Nephron progenitor cell (in vitro differentiated cells): ENCODE results near the gene IGSF5.

Source experiments
- DNase-seq: peaks from one replicate; pipeline ENCODE4 v3.0.0; 2021
- H3K27ac Mint-ChIP-seq: 2 replicates; pipeline ENCODE4 v1.8.0; 2021; ENCODE audit warnings: mild to moderate bottlenecking, moderate library complexity, mixed read lengths
- H3K27me3 Mint-ChIP-seq: 2 replicates; pipeline ENCODE4 v1.8.0; 2021; ENCODE audit warnings: mild to moderate bottlenecking, low read depth, mixed read lengths; ENCODE audit not compliant: poor library complexity
- H3K36me3 Mint-ChIP-seq: 2 replicates; pipeline ENCODE4 v1.8.0; 2021; ENCODE audit warnings: low read depth, mixed read lengths
- H3K4me1 Mint-ChIP-seq: 2 replicates; pipeline ENCODE4 v1.8.0; 2021; ENCODE audit warnings: mixed read lengths
- H3K4me3 Mint-ChIP-seq: 2 replicates; pipeline ENCODE4 v1.8.0; 2021; ENCODE audit warnings: mild to moderate bottlenecking, moderate library complexity, mixed read lengths
- H3K9me3 Mint-ChIP-seq: 2 replicates; pipeline ENCODE4 v1.8.0; 2021; ENCODE audit warnings: mild to moderate bottlenecking, moderate library complexity, mixed read lengths
- TF ChIP-seq, protein P1 (sequence below): fragments of 200-600 bp; sonication (generic); IDR thresholded peaks from 2 replicates; pipeline ENCODE4 v1.5.0; 2021; ENCODE audit warnings: antibody characterized with exemption

IGSF5 gene

DNA sequence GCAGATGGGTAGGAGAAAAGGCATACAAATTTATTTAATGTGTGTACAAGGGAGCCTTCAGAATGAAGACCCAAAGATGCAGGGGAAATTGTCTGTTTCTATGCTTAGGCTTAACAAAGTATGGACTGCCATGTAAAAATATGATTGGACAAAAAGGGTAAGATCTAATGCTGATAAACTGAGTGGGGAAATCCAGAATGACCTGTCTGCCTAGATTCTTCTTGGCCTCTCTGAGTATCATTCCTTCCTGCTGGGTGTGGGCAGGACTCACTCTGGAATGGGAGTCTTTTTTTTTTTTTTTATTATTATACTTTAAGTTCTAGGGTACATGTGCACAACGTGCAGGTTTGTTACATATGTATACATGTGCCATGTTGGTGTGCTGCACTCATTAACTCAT is 61.0 kb downstream of the IGSF5 start:
- TF ChIP-seq, protein P1, sequence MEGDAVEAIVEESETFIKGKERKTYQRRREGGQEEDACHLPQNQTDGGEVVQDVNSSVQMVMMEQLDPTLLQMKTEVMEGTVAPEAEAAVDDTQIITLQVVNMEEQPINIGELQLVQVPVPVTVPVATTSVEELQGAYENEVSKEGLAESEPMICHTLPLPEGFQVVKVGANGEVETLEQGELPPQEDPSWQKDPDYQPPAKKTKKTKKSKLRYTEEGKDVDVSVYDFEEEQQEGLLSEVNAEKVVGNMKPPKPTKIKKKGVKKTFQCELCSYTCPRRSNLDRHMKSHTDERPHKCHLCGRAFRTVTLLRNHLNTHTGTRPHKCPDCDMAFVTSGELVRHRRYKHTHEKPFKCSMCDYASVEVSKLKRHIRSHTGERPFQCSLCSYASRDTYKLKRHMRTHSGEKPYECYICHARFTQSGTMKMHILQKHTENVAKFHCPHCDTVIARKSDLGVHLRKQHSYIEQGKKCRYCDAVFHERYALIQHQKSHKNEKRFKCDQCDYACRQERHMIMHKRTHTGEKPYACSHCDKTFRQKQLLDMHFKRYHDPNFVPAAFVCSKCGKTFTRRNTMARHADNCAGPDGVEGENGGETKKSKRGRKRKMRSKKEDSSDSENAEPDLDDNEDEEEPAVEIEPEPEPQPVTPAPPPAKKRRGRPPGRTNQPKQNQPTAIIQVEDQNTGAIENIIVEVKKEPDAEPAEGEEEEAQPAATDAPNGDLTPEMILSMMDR = no peak
- H3K9me3 Mint-ChIP-seq = peaks cover 7% of the 10 kb centered on the region
- H3K4me3 Mint-ChIP-seq = no peak overlapping the region
- H3K27me3 Mint-ChIP-seq = peaks cover 4% of the 10 kb centered on the region
- DNase-seq = no peak
- no peak overlapping the region for H3K27ac Mint-ChIP-seq
- no peaks in the 10 kb centered on the region for H3K36me3 Mint-ChIP-seq
- H3K4me1 Mint-ChIP-seq = no peaks in the 10 kb centered on the region

DNA sequence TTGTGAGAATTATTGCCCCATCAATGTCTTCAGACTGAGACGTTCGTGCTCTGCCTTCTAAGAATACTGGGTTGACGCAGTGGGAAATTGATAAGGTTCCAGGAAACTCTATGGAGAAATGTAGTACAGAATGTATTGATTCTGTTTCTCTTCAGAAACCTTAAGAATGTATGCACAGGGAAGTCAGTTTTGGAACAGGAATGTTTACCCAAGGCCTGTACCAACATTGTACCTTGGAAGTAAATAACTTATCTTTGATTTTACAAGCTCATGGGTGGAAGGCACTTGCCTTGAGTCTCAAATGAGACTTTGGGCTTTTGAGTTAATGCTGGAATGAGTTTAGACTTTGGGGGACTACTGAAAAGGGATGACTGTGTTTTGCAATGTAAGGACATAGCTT is 62.8 kb downstream of the IGSF5 start:
- Mint-ChIP-seq H3K4me3 (no peak overlapping the region), H3K36me3 (no peaks in the 10 kb centered on the region), H3K27ac (no peak overlapping the region), H3K4me1 (no peaks in the 10 kb centered on the region), H3K9me3 (peaks cover 9% of the 10 kb centered on the region), H3K27me3 (peaks cover 4% of the 10 kb centered on the region)
- no peak for DNase-seq
- TF ChIP-seq, protein P1 = no peak

DNA sequence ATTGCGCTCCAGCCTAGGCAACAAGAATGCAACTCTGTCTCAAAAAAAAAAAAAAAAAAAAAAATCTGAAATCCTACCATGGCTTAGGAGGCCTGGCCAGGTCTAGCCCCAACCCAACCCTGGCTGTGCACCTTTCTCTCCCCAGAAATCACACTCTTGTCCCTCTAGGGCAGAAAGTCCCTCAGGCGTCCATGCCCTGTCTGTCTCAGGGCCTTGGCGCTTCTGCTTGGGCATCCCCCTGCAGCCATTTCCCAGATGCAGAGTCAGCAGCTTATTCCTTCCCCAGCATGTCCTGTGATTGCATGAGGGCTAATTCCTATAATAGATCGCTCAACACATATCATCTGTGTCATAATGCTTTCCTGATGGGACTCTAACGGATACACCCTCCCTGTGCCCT is 65.0 kb downstream of the IGSF5 start:
- H3K4me1 Mint-ChIP-seq = no peaks in the 10 kb centered on the region
- TF ChIP-seq, protein P1 = no peak
- no peak for DNase-seq
- no peak overlapping the region for H3K4me3 Mint-ChIP-seq
- H3K27me3 Mint-ChIP-seq = peaks cover 4% of the 10 kb centered on the region
- no peak overlapping the region for H3K27ac Mint-ChIP-seq
- peaks cover 5% of the 10 kb centered on the region for H3K9me3 Mint-ChIP-seq
- no peaks in the 10 kb centered on the region for H3K36me3 Mint-ChIP-seq

DNA sequence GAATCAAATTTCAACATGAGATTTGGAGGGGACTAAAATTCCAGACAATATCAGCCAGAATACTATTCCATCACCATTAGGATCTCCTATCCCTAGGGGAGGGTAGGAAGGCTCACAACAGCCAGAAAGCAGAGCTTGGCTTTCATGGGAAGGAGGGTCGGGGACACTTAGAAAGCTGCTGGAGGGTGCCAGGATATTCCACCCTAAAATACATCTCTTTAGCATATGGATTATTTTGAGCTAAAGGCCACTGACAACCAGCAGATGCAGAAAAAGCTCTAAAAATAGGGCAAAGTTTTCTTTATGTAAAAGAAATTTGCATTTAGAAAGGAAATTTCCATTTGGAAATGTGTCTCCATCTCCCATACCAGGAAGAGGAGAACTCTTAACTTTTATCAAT is 68.0 kb downstream of the IGSF5 start:
- H3K4me1 Mint-ChIP-seq = no peaks in the 10 kb centered on the region
- no peaks in the 10 kb centered on the region for H3K36me3 Mint-ChIP-seq
- H3K27ac Mint-ChIP-seq = no peak overlapping the region
- H3K9me3 Mint-ChIP-seq = peaks cover 5% of the 10 kb centered on the region
- H3K4me3 Mint-ChIP-seq = no peak overlapping the region
- no peak for DNase-seq
- TF ChIP-seq, protein P1 = no peak
- peaks cover 5% of the 10 kb centered on the region for H3K27me3 Mint-ChIP-seq

DNA sequence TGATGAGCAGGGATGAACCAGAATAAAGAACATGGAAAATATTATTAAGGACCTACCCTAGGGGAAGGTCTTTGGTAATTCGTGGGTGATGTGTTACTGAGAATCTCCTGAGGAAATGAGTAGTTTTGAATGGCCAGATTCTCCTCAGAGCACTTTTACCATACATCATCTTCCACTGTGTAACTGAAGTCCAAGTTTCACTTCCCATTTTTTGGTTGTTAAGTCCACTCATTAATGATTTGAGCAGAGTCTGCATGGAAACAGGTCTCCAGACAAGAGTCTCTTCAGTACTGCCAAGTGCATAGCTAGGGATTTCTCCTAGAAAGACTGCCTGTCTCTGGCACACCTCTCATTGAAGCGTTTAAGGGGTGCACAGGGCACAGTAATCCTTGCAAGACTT is 73.6 kb downstream of the IGSF5 start:
- Mint-ChIP-seq H3K4me3 (no peak overlapping the region), H3K27ac (no peak overlapping the region), H3K9me3 (peaks cover 4% of the 10 kb centered on the region), H3K27me3 (peaks cover 5% of the 10 kb centered on the region), H3K36me3 (no peaks in the 10 kb centered on the region), H3K4me1 (no peaks in the 10 kb centered on the region)
- DNase-seq = no peak
- TF ChIP-seq, protein P1 = no peak

DNA sequence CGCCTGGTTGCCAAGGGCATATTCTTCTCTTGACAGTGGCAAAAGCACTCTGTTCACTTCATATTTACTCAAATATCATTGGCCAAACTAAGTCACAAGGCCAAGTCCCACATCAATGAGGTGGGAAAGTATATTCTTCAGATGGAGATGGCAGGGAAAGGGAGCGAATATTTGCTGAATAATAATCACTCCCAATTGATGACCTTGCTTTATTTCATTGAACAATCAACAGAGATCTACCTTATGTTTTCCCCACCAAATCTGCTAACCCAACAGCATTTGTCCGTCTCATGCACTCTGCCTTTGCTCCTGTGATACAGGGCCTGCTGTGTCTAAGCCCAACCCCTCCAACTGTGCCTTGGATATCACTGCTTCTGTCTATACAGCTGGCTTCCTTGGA is 77.1 kb downstream of the IGSF5 start:
- H3K27ac Mint-ChIP-seq = no peak overlapping the region
- H3K27me3 Mint-ChIP-seq = peaks cover 8% of the 10 kb centered on the region
- TF ChIP-seq, protein P1 = no peak
- no peak overlapping the region for H3K4me3 Mint-ChIP-seq
- H3K4me1 Mint-ChIP-seq = no peaks in the 10 kb centered on the region
- peaks cover 19% of the 10 kb centered on the region for H3K9me3 Mint-ChIP-seq
- no peak for DNase-seq
- no peaks in the 10 kb centered on the region for H3K36me3 Mint-ChIP-seq
